SK-N-SH treated with all-trans-retinoic acid at 6 μM for 48 hours (cell line): Measurements from ENCODE around the gene GALNT3.

Source experiments
- ATAC-seq: fragments of 200-7000 bp; cut with Tn5 transposase; 3 replicates; pipeline ENCODE4 v1.9.1; 2020; ENCODE audit warnings: mild to moderate bottlenecking, moderate library complexity
- ARNTL ChIP-seq: fragments of 450-650 bp; formaldehyde crosslinking; IDR thresholded peaks from 2 replicates; pipeline ENCODE4 v1.5.0; 2020; ENCODE audit warnings: low read depth, mild to moderate bottlenecking, moderate library complexity, borderline replicate concordance
- CSDC2 ChIP-seq: fragments of 250-450 bp; sonication (Bioruptor Pico); IDR thresholded peaks from 2 replicates; pipeline ENCODE4 v1.5.0; 2020; ENCODE audit warnings: mild to moderate bottlenecking, moderate library complexity
- CSRNP3 ChIP-seq: fragments of 250-450 bp; sonication (Bioruptor Pico); IDR thresholded peaks from 2 replicates; pipeline ENCODE4 v1.5.1; 2021; ENCODE audit warnings: mild to moderate bottlenecking, moderate library complexity
- ESRRG ChIP-seq: fragments of 250-450 bp; sonication (Bioruptor Pico); IDR thresholded peaks from 2 replicates; pipeline ENCODE4 v1.6.1; 2021; ENCODE audit warnings: mild to moderate bottlenecking
- GLIS3 ChIP-seq: fragments of 250-450 bp; sonication (Bioruptor Pico); IDR thresholded peaks from 2 replicates; pipeline ENCODE4 v1.5.0; 2020; ENCODE audit warnings: mild to moderate bottlenecking, moderate library complexity
- ISL1 ChIP-seq: fragments of 250-450 bp; sonication (Bioruptor Pico); IDR thresholded peaks from 2 replicates; pipeline ENCODE4 v2.1.2; 2022; ENCODE audit warnings: mild to moderate bottlenecking, moderate library complexity
- OSR1 ChIP-seq: fragments of 250-450 bp; sonication (Bioruptor Pico); IDR thresholded peaks from 2 replicates; pipeline ENCODE4 v1.8.0; 2022; ENCODE audit warnings: moderate library complexity, mild to moderate bottlenecking, inconsistent platforms
- PATZ1 ChIP-seq: fragments of 250-450 bp; sonication (Bioruptor Pico); IDR thresholded peaks from 2 replicates; pipeline ENCODE4 v1.8.0; 2020; ENCODE audit warnings: mild to moderate bottlenecking, moderate library complexity, borderline replicate concordance
- POU6F1 ChIP-seq: fragments of 250-450 bp; sonication (Bioruptor Pico); IDR thresholded peaks from 2 replicates; pipeline ENCODE4 v1.8.0; 2021; ENCODE audit warnings: low read depth, mild to moderate bottlenecking, moderate library complexity, borderline replicate concordance
- PPARA ChIP-seq: fragments of 250-450 bp; sonication (Bioruptor Pico); IDR thresholded peaks from 2 replicates; pipeline ENCODE4 v1.5.0; 2020; ENCODE audit warnings: mild to moderate bottlenecking, borderline replicate concordance
- RARB ChIP-seq: fragments of 250-450 bp; sonication (Bioruptor Pico); IDR thresholded peaks from 2 replicates; pipeline ENCODE4 v1.8.0; 2021; ENCODE audit warnings: mild to moderate bottlenecking, moderate library complexity
- SNAI2 ChIP-seq: fragments of 250-450 bp; sonication (Bioruptor Pico); IDR thresholded peaks from 2 replicates; pipeline ENCODE4 v1.5.0; 2020; ENCODE audit warnings: mild to moderate bottlenecking, moderate library complexity
- TCF4 ChIP-seq: fragments of 250-450 bp; sonication (Bioruptor Pico); IDR thresholded peaks from 2 replicates; pipeline ENCODE4 v1.8.0; 2021; ENCODE audit warnings: mild to moderate bottlenecking, moderate library complexity, borderline replicate concordance
- TOX ChIP-seq: fragments of 250-450 bp; sonication (Bioruptor Pico); IDR thresholded peaks from 2 replicates; pipeline ENCODE4 v1.8.0; 2021; ENCODE audit warnings: mild to moderate bottlenecking, moderate library complexity, borderline replicate concordance
- ZC3H10 ChIP-seq: fragments of 250-450 bp; sonication (Bioruptor Pico); IDR thresholded peaks from 2 replicates; pipeline ENCODE4 v1.5.1; 2021; ENCODE audit warnings: mild to moderate bottlenecking, moderate library complexity
- ZFP3 ChIP-seq: fragments of 250-450 bp; sonication (Bioruptor Pico); IDR thresholded peaks from 2 replicates; pipeline ENCODE4 v1.5.0; 2020; ENCODE audit warnings: mild to moderate bottlenecking, moderate library complexity
- ZFP30 ChIP-seq: fragments of 450-650 bp; formaldehyde crosslinking; IDR thresholded peaks from 2 replicates; pipeline ENCODE4 v1.5.0; 2022; ENCODE audit warnings: mild to moderate bottlenecking, moderate library complexity
- ZNF565 ChIP-seq: fragments of 450-650 bp; formaldehyde crosslinking; conservative IDR thresholded peaks from 2 replicates; pipeline ENCODE4 v1.5.0; 2020; ENCODE audit warnings: low read depth, mild to moderate bottlenecking, moderate library complexity
- ZNF70 ChIP-seq: fragments of 450-650 bp; formaldehyde crosslinking; IDR thresholded peaks from 2 replicates; pipeline ENCODE4 v1.5.0; 2020; ENCODE audit warnings: mild to moderate bottlenecking, moderate library complexity
- TF ChIP-seq, protein P1 (sequence below): fragments of 250-450 bp; sonication (Bioruptor Pico); IDR thresholded peaks from 2 replicates; pipeline ENCODE4 v1.5.1; 2020; ENCODE audit warnings: low read depth, mild to moderate bottlenecking, moderate library complexity

The GALNT3 gene

DNA sequence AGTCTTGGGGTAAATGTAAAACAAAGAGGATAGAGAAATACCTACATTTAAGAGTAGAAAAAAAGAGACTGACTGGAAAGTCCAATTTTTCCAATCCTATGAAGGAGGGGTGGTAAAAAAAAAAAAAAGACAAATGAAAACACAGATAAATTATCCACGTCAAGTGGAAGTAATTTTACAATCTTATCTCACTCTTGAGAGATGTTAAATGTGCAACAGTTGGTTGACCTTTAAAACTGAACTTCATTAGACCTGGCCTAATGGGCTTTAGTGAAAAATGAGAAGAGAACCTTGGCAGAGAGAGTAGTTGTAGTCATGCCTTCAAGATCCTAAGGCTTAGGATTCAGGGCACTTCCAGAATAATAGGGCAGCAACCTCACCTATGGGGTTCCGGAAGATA, 20.4 kb downstream of the GALNT3 start:
- no peak for TF ChIP-seq ARNTL
- no peak for ATAC-seq

DNA sequence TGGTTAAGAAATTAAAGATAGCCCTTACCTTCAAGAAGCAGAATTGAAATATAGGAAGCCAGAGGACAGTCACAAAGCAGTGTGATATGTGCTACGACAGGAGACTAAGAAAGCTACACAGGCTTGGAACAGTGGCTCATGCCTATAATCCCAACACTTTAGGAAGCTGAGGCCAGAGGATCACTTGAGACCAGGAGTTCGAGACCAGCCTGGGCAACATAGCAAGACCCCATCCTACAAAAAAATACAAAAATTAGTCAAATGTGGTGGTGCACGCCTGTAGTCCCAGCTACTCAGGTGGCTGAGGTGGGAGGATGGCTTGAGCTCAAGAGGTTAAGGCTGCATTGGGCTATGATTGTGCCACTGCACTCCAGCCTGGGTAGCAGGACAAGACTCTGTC, 21.9 kb downstream of the GALNT3 start:
- no peak for ATAC-seq
- no peak for TF ChIP-seq PATZ1 (CRISPR knock-in tag)
- no peak for TF ChIP-seq CSRNP3 (CRISPR knock-in tag)
- no peak for TF ChIP-seq POU6F1 (CRISPR knock-in tag)
- no peak for TF ChIP-seq OSR1 (CRISPR knock-in tag)
- TF ChIP-seq ARNTL: no peak
- TF ChIP-seq, protein P1, sequence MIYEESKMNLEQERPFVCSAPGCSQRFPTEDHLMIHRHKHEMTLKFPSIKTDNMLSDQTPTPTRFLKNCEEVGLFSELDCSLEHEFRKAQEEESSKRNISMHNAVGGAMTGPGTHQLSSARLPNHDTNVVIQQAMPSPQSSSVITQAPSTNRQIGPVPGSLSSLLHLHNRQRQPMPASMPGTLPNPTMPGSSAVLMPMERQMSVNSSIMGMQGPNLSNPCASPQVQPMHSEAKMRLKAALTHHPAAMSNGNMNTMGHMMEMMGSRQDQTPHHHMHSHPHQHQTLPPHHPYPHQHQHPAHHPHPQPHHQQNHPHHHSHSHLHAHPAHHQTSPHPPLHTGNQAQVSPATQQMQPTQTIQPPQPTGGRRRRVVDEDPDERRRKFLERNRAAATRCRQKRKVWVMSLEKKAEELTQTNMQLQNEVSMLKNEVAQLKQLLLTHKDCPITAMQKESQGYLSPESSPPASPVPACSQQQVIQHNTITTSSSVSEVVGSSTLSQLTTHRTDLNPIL (CRISPR knock-in tag): no peak
- TF ChIP-seq ZFP3 (CRISPR knock-in tag): no peak
- TF ChIP-seq GLIS3: no peak
- TF ChIP-seq ZNF565 (CRISPR knock-in tag): no peak
- no peak for TF ChIP-seq CSDC2 (CRISPR knock-in tag)
- no peak for TF ChIP-seq RARB

DNA sequence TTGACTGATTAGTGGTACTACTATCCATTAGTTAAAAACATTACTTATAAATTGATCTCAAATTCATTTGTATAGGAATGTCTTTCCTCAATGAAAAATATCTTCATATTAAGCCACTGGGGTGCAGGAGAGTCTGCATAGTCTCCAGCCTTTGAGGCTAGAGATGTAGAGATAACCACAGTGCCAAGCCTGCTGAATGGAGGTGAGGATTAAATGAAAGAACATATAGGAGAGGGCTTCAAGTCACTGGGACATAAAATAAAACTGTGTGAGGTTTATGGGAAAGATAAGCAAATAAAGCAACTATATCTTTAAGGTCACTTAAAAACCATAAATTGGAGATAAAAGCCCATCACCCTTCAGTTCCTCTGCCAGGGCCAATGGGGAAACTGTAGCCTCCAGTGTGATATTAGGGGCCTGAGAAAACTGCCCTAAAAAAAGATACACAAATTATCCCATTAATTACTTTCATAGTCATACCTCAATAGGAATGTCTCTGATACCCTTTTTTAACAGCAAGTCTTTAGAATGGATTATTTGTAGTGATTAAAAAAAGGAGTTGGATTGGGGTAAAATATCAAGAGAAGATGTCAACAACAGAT, 27.6 kb downstream of the GALNT3 start:
- no peak for TF ChIP-seq TCF4
- no peak for TF ChIP-seq OSR1 (CRISPR knock-in tag)
- no peak for TF ChIP-seq ESRRG (CRISPR knock-in tag)
- no peak for TF ChIP-seq ZFP30 (CRISPR knock-in tag)
- TF ChIP-seq ZC3H10 (CRISPR knock-in tag): no peak
- TF ChIP-seq ZNF565 (CRISPR knock-in tag): no peak
- TF ChIP-seq RARB: no peak
- no peak for TF ChIP-seq TOX (CRISPR knock-in tag)
- TF ChIP-seq ZFP3 (CRISPR knock-in tag): no peak
- no peak for TF ChIP-seq CSDC2 (CRISPR knock-in tag)
- no peak for TF ChIP-seq CSRNP3 (CRISPR knock-in tag)
- TF ChIP-seq GLIS3: no peak
- no peak for TF ChIP-seq ISL1 (CRISPR knock-in tag)
- TF ChIP-seq PATZ1 (CRISPR knock-in tag): no peak
- TF ChIP-seq ZNF70: no peak
- no peak for TF ChIP-seq SNAI2 (CRISPR knock-in tag)
- no peak for TF ChIP-seq PPARA (CRISPR knock-in tag)
- TF ChIP-seq POU6F1 (CRISPR knock-in tag): no peak
- ATAC-seq: no peak
